ENCODE data around the gene HTT.

Gene HTT

DNA sequence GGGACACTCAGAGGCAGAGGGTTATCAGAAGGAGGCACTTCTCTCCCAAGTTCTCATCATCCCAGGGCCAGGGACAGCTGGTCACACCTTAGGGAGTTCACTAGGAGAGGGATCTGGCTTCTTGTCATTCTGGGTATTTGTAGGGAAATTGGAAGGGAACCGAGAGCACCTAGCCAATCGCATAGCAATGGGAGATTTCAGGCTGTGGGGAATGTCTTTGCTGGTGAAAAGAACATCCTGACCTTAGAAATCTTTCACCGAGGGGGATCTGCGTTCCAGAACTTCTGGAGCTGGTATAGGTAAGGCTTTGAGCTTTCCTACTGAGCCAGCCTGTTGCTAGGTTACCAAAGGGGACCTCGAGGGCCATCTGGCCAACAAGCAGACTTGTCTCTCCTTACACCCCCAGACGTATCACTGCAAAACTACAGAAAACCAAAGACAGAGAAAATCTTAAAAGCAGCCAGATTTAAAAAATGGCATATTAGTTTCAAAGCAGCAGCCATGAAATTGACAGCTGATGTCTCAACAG, 6.9 kb upstream of the HTT start:
- TF ChIP-seq CTCF (IDR thresholded peaks at IDR 0.05), result no peak

- TF ChIP-seq CTCF (IDR thresholded peaks at IDR 0.05), result no peak
Observed at GRCh38 chr4:3069661-3070199, 4.8 kb upstream of the HTT start.

DNA sequence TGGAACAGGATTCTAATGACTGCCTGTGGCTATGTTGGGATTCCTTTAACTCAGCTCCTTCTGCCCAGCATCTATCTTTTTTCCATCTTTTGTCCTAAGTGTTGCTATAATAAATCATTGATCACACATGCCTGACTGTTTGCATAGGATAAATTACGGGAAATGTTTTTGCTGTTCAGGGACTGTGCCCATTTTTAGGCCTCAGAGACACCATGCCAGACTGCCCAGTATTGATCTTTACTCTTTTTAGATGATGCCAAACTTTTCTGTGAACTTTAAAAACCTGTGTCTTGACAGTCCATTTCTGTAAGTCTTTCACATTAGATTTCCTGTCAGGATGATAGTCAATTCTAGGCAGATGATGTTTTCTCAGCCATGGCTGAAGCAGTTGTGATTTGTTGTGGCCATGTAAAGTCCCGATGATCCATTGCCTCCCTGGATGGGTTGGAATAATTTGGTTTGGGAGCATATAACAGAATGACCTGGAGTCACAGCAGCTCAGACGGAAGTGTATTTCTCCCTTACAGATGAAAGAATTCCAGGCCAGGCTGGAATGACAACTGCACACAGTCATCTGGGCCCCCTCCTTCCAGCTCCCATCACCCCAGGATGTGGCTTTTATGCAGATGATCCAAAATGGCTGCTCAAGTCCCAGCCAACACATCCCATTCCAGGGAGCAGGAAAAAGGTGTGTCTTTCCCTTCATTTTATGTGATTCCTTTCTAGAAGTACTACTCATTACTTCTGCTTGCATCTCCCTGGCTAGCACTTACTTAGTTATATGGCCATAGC, 3.6 kb upstream of the HTT start:
- no peak for TF ChIP-seq CTCF (IDR thresholded peaks at IDR 0.05)

DNA sequence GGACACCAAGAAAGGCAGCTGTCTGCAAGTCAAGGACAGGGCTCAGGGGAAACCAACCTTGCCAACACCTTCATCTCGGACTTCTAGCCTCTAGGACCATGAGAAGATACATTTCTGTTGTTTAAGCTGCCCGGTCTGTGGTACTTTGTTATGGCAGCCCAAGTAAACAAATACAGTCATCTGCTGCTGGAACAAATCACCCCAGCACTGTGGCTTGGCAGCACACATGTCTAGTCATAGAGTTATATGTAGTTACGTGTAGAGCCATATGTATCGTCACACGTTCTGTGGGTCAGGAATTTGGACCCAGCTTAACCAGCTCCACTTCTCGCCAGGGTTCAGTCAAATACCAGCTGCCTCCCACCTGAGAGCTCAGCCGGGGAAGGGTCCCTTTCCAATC, 2.7 kb upstream of the HTT start:
- TF ChIP-seq CTCF (IDR thresholded peaks at IDR 0.05), result no peak

- TF ChIP-seq CTCF (IDR thresholded peaks at IDR 0.05), result 0 out of 2 replicates have a peak, but pooled peaks have one; percentile 28
Observed at GRCh38 chr4:3073158-3074077, 1.1 kb upstream of the HTT start.

DNA sequence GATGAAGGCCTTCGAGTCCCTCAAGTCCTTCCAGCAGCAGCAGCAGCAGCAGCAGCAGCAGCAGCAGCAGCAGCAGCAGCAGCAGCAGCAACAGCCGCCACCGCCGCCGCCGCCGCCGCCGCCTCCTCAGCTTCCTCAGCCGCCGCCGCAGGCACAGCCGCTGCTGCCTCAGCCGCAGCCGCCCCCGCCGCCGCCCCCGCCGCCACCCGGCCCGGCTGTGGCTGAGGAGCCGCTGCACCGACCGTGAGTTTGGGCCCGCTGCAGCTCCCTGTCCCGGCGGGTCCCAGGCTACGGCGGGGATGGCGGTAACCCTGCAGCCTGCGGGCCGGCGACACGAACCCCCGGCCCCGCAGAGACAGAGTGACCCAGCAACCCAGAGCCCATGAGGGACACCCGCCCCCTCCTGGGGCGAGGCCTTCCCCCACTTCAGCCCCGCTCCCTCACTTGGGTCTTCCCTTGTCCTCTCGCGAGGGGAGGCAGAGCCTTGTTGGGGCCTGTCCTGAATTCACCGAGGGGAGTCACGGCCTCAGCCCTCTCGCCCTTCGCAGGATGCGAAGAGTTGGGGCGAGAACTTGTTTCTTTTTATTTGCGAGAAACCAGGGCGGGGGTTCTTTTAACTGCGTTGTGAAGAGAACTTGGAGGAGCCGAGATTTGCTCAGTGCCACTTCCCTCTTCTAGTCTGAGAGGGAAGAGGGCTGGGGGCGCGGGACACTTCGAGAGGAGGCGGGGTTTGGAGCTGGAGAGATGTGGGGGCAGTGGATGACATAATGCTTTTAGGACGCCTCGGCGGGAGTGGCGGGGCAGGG, 568 bp downstream of the HTT start:
- TF ChIP-seq CTCF (IDR thresholded peaks at IDR 0.05), result no peak

- no peak for TF ChIP-seq CTCF (IDR thresholded peaks at IDR 0.05)
Observed at GRCh38 chr4:3075652-3075981, 1.1 kb downstream of the HTT start.

Measured in LNCAP (cell line).